Calu3 (cell line): Measurements from ENCODE around the gene RPGR. TPM values are rescaled to one million over a fixed set of nuclear protein-coding genes. Genes with fewer than 3 reads are reported as not detected.

Experiments used
- BruUV-seq: library from RNA; stranded (reverse); fragments of 400-500 nt; replicated peaks from 2 replicates; lab custom pipeline; 2021; lab: Mats Ljungman, UMichigan
- CTCF ChIA-PET: fragments of 300-600 bp; sonication (Branson Sonifier 250); formaldehyde crosslinking; loops from one replicate; lab custom pipeline; 2022; ENCODE audit warnings: antibody characterized with exemption; lab: Charles Lee
- DNase-seq: peaks from one replicate; pipeline ENCODE4 v3.0.0; 2022
- H3K27ac Mint-ChIP-seq: one replicate; pipeline ENCODE4 v1.8.0; 2022; ENCODE audit warnings: mixed read lengths; ENCODE audit not compliant: unreplicated experiment
- H3K27me3 Mint-ChIP-seq: one replicate; pipeline ENCODE4 v1.8.0; 2022; ENCODE audit warnings: mixed read lengths; ENCODE audit not compliant: unreplicated experiment
- H3K36me3 Mint-ChIP-seq: one replicate; pipeline ENCODE4 v1.8.0; 2022; ENCODE audit warnings: mild to moderate bottlenecking, moderate library complexity, mixed read lengths; ENCODE audit not compliant: insufficient read depth, unreplicated experiment
- H3K4me1 Mint-ChIP-seq: one replicate; pipeline ENCODE4 v1.8.0; 2022; ENCODE audit warnings: mild to moderate bottlenecking, low read depth, mixed read lengths; ENCODE audit not compliant: unreplicated experiment
- H3K4me3 Mint-ChIP-seq: one replicate; pipeline ENCODE4 v1.8.0; 2022; ENCODE audit warnings: mild to moderate bottlenecking, low read depth, moderate library complexity, mixed read lengths; ENCODE audit not compliant: unreplicated experiment
- H3K9me3 Mint-ChIP-seq: one replicate; pipeline ENCODE4 v1.8.0; 2022; ENCODE audit warnings: low read depth, mixed read lengths; ENCODE audit not compliant: unreplicated experiment
- CTCF ChIP-seq: fragments of 200-600 bp; IDR thresholded peaks from one replicate; pipeline ENCODE4 v1.8.0; 2022; ENCODE audit warnings: antibody characterized with exemption; ENCODE audit not compliant: unreplicated experiment
- intact Hi-C: fragments of 100-400 bp; cut with micrococcal nuclease; formaldehyde crosslinking; loops from one replicate; pipeline ENCODE4 v1.10.0; 2022; ENCODE audit not compliant: unreplicated experiment
- total RNA-seq: library from RNA; stranded (reverse); gene quantifications from 2 replicates; pipeline ENCODE4 v1.2.3, GENCODE V29; 2022

Gene RPGR
- total RNA-seq, 1 experiment from 2014 or later = 8.9 TPM

DNA sequence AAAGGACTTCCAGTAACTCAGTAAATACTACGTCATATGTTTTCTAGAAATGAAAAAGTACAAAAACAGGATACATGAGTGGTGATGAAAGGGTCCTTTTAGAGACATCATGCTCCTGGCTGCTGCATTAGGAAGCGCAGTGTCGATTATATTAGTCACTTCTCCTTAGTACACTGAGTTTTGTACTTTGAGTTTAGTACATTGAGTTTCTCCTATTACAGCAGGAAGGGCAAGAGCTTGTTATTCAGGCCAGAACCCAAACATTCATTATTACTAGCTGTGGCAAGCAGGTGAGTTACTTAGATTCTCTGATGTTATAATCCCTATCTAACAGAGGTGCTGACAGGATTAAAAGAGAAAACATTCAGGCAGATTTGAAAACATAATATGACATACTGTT lies 21.3 kb downstream of the RPGR start:
- Mint-ChIP-seq H3K36me3 (no peaks in the 10 kb centered on the region), H3K4me1 (no peaks in the 10 kb centered on the region), H3K27ac (no peak overlapping the region), H3K9me3 (no peaks in the 10 kb centered on the region), H3K4me3 (no peak overlapping the region), H3K27me3 (no peaks in the 10 kb centered on the region)
- BruUV-seq = no TSS peak
- CTCF ChIA-PET = no interaction called here
- no peak for TF ChIP-seq CTCF
- DNase-seq = no peak
- intact Hi-C loops = no loop called here

GRCh38 chrX:38304010-38304409 lies 23.3 kb downstream of the RPGR start:
- TF ChIP-seq CTCF = peak; percentile 42
- no peak for DNase-seq

DNA sequence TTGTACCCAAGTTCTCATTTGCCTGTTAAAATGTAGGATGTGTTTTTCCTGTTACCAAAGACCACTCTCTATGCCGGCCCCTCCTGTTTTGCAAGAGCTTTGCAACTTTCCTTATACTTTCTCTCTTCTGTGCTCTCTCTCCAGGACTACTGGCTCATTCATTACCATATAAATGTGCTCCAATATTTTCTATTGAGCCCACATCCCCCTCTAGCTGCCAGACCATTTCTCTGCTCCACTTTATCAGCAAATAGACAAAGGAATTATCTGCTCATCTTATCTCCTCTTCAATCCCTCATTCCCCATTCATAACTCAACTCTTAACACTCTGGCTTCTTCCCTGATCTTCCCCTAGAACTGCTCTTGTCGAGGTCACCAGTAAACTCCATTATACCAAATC lies 33.6 kb downstream of the RPGR start:
- TF ChIP-seq CTCF = no peak
- BruUV-seq = no TSS peak
- Mint-ChIP-seq H3K36me3 (no peaks in the 10 kb centered on the region), H3K4me3 (no peak overlapping the region), H3K4me1 (no peaks in the 10 kb centered on the region), H3K27ac (no peak overlapping the region), H3K27me3 (no peaks in the 10 kb centered on the region), H3K9me3 (no peaks in the 10 kb centered on the region)
- intact Hi-C loops = no loop called here
- CTCF ChIA-PET = no interaction called here
- no peak for DNase-seq

More at GRCh38 chrX:38304010-38304409, 23.3 kb downstream of the RPGR start:
- Mint-ChIP-seq H3K4me3 (no peak overlapping the region), H3K27me3 (no peaks in the 10 kb centered on the region), H3K36me3 (no peaks in the 10 kb centered on the region), H3K9me3 (no peaks in the 10 kb centered on the region), H3K4me1 (no peaks in the 10 kb centered on the region), H3K27ac (no peak overlapping the region)
- intact Hi-C loops = no loop called here
- CTCF ChIA-PET = interaction anchor here (2.3 kb wide), 1 partner anchor 23 kb away, joined by 12 read pairs; the partner anchor contains the start of gene RPGR
- no TSS peak for BruUV-seq

DNA sequence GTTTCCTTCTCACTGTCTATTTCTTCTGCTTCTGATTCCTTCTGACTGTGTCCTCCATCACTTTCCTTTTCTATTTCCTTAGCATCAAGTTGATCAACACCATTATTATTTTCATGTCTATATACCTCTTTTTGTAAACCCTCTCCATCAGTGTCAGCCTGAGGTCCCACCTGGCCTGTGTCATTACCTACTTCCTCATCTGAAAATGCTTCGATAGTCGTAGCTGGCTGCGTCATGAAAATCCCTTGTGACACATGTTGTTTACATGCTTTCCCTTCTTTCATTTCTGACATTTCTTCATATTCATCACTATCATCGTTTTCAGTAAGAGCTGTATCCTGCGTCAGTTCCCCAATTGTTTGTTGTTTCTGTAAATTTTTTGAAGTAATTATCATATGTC lies 39.6 kb downstream of the RPGR start:
- no peak overlapping the region for H3K4me3 Mint-ChIP-seq
- intact Hi-C loops = no loop called here
- no peaks in the 10 kb centered on the region for H3K4me1 Mint-ChIP-seq
- CTCF ChIA-PET = no interaction called here
- H3K27ac Mint-ChIP-seq = no peak overlapping the region
- TF ChIP-seq CTCF = no peak
- H3K36me3 Mint-ChIP-seq = no peaks in the 10 kb centered on the region
- no TSS peak for BruUV-seq
- H3K27me3 Mint-ChIP-seq = no peaks in the 10 kb centered on the region
- H3K9me3 Mint-ChIP-seq = no peaks in the 10 kb centered on the region
- no peak for DNase-seq
